ENCODE measurements around the gene NUBPL. TPM values are rescaled to one million over a fixed set of nuclear protein-coding genes. Genes with fewer than 3 reads are reported as not detected.

NUBPL gene
- total and polyA plus RNA-seq, 7 experiments from 2014 or later = 5.8 to 11.7 (median 8.3) TPM

GRCh38 chr14:31568161-31568560 lies 7.0 kb downstream of the NUBPL start:
- H3K27ac Mint-ChIP-seq = peak overlapping the region in 3 of 9 donors; percentile 10 to 41 (median 28)
- peak overlapping the region in 2 of 10 donors; percentile 5 to 17 for H3K4me3 Mint-ChIP-seq
- POLR2A ChIA-PET = no interaction called here
- CTCF ChIA-PET = no interaction called here
- no peaks in the 10 kb centered on the region for H3K9me3 Mint-ChIP-seq
- peaks cover 2 to 48% (median 19%) of the 10 kb centered on the region in 5 donors for H3K36me3 Mint-ChIP-seq
- Histone ChIP-seq H3K36me3 (ENCODE audit: control insufficient read depth in 2 of 3, insufficient read depth in 3 of 3, low read length in 3 of 3) (peaks cover 0 to 9% (median 0%) of the 10 kb centered on the region in 3 experiments), H3K4me3 (ENCODE audit: low read length) (no peak overlapping the region), H3K9me3 (ENCODE audit: control insufficient read depth in 2 of 3, low read length in 3 of 3) (no peaks in the 10 kb centered on the region), H3K27me3 (ENCODE audit: control insufficient read depth in 2 of 2, insufficient read depth in 2 of 2, low read length in 2 of 2) (no peaks in the 10 kb centered on the region), H3K4me1 (ENCODE audit: control insufficient read depth in 2 of 2, insufficient read depth in 2 of 2, low read length in 2 of 2) (peaks cover 0 to 6% of the 10 kb centered on the region in 2 donors), H3K27ac (ENCODE audit: low read depth, low read length) (no peak overlapping the region)
- DNase-seq (peak in 4 of 9 donors; percentile 12 to 21 (median 16)), ATAC-seq (no peak)
- H3K4me1 Mint-ChIP-seq = peaks cover 15 to 40% (median 33%) of the 10 kb centered on the region in 7 donors
- no peaks in the 10 kb centered on the region for H3K27me3 Mint-ChIP-seq
- intact Hi-C loops (cut with micrococcal nuclease) = loop anchor here in 1 of 2 donors (10.0 kb wide), 1 partner anchor 943 kb away; the partner anchor contains the start of gene SCFD1

- Mint-ChIP-seq H3K27me3 (no peaks in the 10 kb centered on the region), H3K9me3 (no peaks in the 10 kb centered on the region), H3K27ac (no peak overlapping the region), H3K4me1 (peaks cover 15 to 40% (median 28%) of the 10 kb centered on the region in 7 donors), H3K36me3 (peaks cover 2 to 53% (median 24%) of the 10 kb centered on the region in 5 donors), H3K4me3 (no peak overlapping the region)
- peaks cover 0 to 9% (median 0%) of the 10 kb centered on the region in 3 experiments for H3K36me3 ChIP-seq (ENCODE audit: control insufficient read depth in 2 of 3, insufficient read depth in 3 of 3, low read length in 3 of 3)
- POLR2A ChIA-PET = no interaction called here
- no peak overlapping the region for H3K4me3 ChIP-seq (ENCODE audit: low read length)
- H3K4me1 ChIP-seq (ENCODE audit: control insufficient read depth in 2 of 2, insufficient read depth in 2 of 2, low read length in 2 of 2) = peaks cover 0 to 6% of the 10 kb centered on the region in 2 donors
- CTCF ChIA-PET = no interaction called here
- ATAC-seq = no peak
- H3K27me3 ChIP-seq (ENCODE audit: control insufficient read depth in 2 of 2, insufficient read depth in 2 of 2, low read length in 2 of 2) = no peaks in the 10 kb centered on the region
- no peaks in the 10 kb centered on the region for H3K9me3 ChIP-seq (ENCODE audit: control insufficient read depth in 2 of 3, low read length in 3 of 3)
- H3K27ac ChIP-seq (ENCODE audit: low read depth, low read length) = no peak overlapping the region
- no peak for DNase-seq
- intact Hi-C loops (cut with micrococcal nuclease) = loop anchor here in 1 of 2 donors (10.0 kb wide), 1 partner anchor 944 kb away; the partner anchor contains the start of gene SCFD1
Observed at GRCh38 chr14:31568671-31569070, 7.5 kb downstream of the NUBPL start.

GRCh38 chr14:31572955-31573354 lies 11.8 kb downstream of the NUBPL start:
- peaks cover 0 to 5% (median 0%) of the 10 kb centered on the region in 3 experiments for H3K36me3 ChIP-seq (ENCODE audit: control insufficient read depth in 2 of 3, insufficient read depth in 3 of 3, low read length in 3 of 3)
- peaks cover 0 to 4% of the 10 kb centered on the region in 2 donors for H3K4me1 ChIP-seq (ENCODE audit: control insufficient read depth in 2 of 2, insufficient read depth in 2 of 2, low read length in 2 of 2)
- no peaks in the 10 kb centered on the region for H3K9me3 ChIP-seq (ENCODE audit: control insufficient read depth in 2 of 3, low read length in 3 of 3)
- no peak for ATAC-seq
- Mint-ChIP-seq H3K36me3 (peaks cover 0 to 58% (median 37%) of the 10 kb centered on the region in 5 donors), H3K27me3 (no peaks in the 10 kb centered on the region), H3K9me3 (no peaks in the 10 kb centered on the region), H3K4me3 (no peak overlapping the region), H3K4me1 (peaks cover 6 to 30% (median 18%) of the 10 kb centered on the region in 7 donors), H3K27ac (no peak overlapping the region)
- intact Hi-C loops (cut with micrococcal nuclease) = no loop called here
- H3K4me3 ChIP-seq (ENCODE audit: low read length) = no peak overlapping the region
- ChIA-PET POLR2A (no interaction called here), CTCF (no interaction called here)
- H3K27ac ChIP-seq (ENCODE audit: low read depth, low read length) = no peak overlapping the region
- H3K27me3 ChIP-seq (ENCODE audit: control insufficient read depth in 2 of 2, insufficient read depth in 2 of 2, low read length in 2 of 2) = no peaks in the 10 kb centered on the region
- DNase-seq = no peak

GRCh38 chr14:31576949-31577348 lies 15.7 kb downstream of the NUBPL start:
- Histone ChIP-seq H3K4me3 (ENCODE audit: low read length) (no peak overlapping the region), H3K9me3 (ENCODE audit: control insufficient read depth in 2 of 3, low read length in 3 of 3) (no peaks in the 10 kb centered on the region), H3K27me3 (ENCODE audit: control insufficient read depth in 2 of 2, insufficient read depth in 2 of 2, low read length in 2 of 2) (no peaks in the 10 kb centered on the region), H3K36me3 (ENCODE audit: control insufficient read depth in 2 of 3, insufficient read depth in 3 of 3, low read length in 3 of 3) (no peaks in the 10 kb centered on the region), H3K4me1 (ENCODE audit: control insufficient read depth in 2 of 2, insufficient read depth in 2 of 2, low read length in 2 of 2) (no peaks in the 10 kb centered on the region), H3K27ac (ENCODE audit: low read depth, low read length) (no peak overlapping the region)
- no peaks in the 10 kb centered on the region for H3K9me3 Mint-ChIP-seq
- POLR2A ChIA-PET = no interaction called here
- DNase-seq = no peak
- peaks cover 0 to 59% (median 26%) of the 10 kb centered on the region in 5 donors for H3K36me3 Mint-ChIP-seq
- no peak overlapping the region for H3K4me3 Mint-ChIP-seq
- H3K27ac Mint-ChIP-seq = no peak overlapping the region
- H3K4me1 Mint-ChIP-seq = peaks cover 2 to 22% (median 16%) of the 10 kb centered on the region in 7 donors
- no peaks in the 10 kb centered on the region for H3K27me3 Mint-ChIP-seq
- intact Hi-C loops (cut with micrococcal nuclease) = no loop called here
- CTCF ChIA-PET = no interaction called here
- ATAC-seq = no peak

- ChIA-PET POLR2A (no interaction called here), CTCF (no interaction called here)
- DNase-seq (no peak), ATAC-seq (no peak)
- no peak overlapping the region for H3K4me3 Mint-ChIP-seq
- peaks cover 2 to 22% (median 15%) of the 10 kb centered on the region in 7 donors for H3K4me1 Mint-ChIP-seq
- Histone ChIP-seq H3K4me3 (ENCODE audit: low read length) (no peak overlapping the region), H3K27me3 (ENCODE audit: control insufficient read depth in 2 of 2, insufficient read depth in 2 of 2, low read length in 2 of 2) (no peaks in the 10 kb centered on the region), H3K4me1 (ENCODE audit: control insufficient read depth in 2 of 2, insufficient read depth in 2 of 2, low read length in 2 of 2) (no peaks in the 10 kb centered on the region), H3K36me3 (ENCODE audit: control insufficient read depth in 2 of 3, insufficient read depth in 3 of 3, low read length in 3 of 3) (no peaks in the 10 kb centered on the region), H3K27ac (ENCODE audit: low read depth, low read length) (no peak overlapping the region), H3K9me3 (ENCODE audit: control insufficient read depth in 2 of 3, low read length in 3 of 3) (no peaks in the 10 kb centered on the region)
- intact Hi-C loops (cut with micrococcal nuclease) = no loop called here
- H3K27ac Mint-ChIP-seq = peak overlapping the region in 1 of 9 donors; percentile 13
- no peaks in the 10 kb centered on the region for H3K27me3 Mint-ChIP-seq
- H3K9me3 Mint-ChIP-seq = no peaks in the 10 kb centered on the region
- H3K36me3 Mint-ChIP-seq = peaks cover 0 to 56% (median 22%) of the 10 kb centered on the region in 5 donors
Observed at GRCh38 chr14:31578266-31578665, 17.1 kb downstream of the NUBPL start.

GRCh38 chr14:31578792-31579501 lies 17.7 kb downstream of the NUBPL start:
- no peak for ATAC-seq
- H3K27ac Mint-ChIP-seq = no peak overlapping the region
- H3K36me3 ChIP-seq (ENCODE audit: control insufficient read depth in 2 of 3, insufficient read depth in 3 of 3, low read length in 3 of 3) = no peaks in the 10 kb centered on the region
- CTCF ChIA-PET = no interaction called here
- POLR2A ChIA-PET = no interaction called here
- H3K4me3 Mint-ChIP-seq = no peak overlapping the region
- no peak for DNase-seq
- H3K27me3 ChIP-seq (ENCODE audit: control insufficient read depth in 2 of 2, insufficient read depth in 2 of 2, low read length in 2 of 2) = no peaks in the 10 kb centered on the region
- intact Hi-C loops (cut with micrococcal nuclease) = no loop called here
- H3K36me3 Mint-ChIP-seq = peaks cover 0 to 54% (median 22%) of the 10 kb centered on the region in 5 donors
- no peaks in the 10 kb centered on the region for H3K9me3 ChIP-seq (ENCODE audit: control insufficient read depth in 2 of 3, low read length in 3 of 3)
- H3K27me3 Mint-ChIP-seq = no peaks in the 10 kb centered on the region
- H3K27ac ChIP-seq (ENCODE audit: low read depth, low read length) = no peak overlapping the region
- H3K4me1 Mint-ChIP-seq = peaks cover 2 to 22% (median 11%) of the 10 kb centered on the region in 7 donors
- H3K4me3 ChIP-seq (ENCODE audit: low read length) = no peak overlapping the region
- no peaks in the 10 kb centered on the region for H3K4me1 ChIP-seq (ENCODE audit: control insufficient read depth in 2 of 2, insufficient read depth in 2 of 2, low read length in 2 of 2)
- no peaks in the 10 kb centered on the region for H3K9me3 Mint-ChIP-seq

GRCh38 chr14:31580234-31580633 lies 19.0 kb downstream of the NUBPL start:
- Mint-ChIP-seq H3K4me1 (peaks cover 2 to 24% (median 11%) of the 10 kb centered on the region in 7 donors), H3K27ac (no peak overlapping the region), H3K27me3 (no peaks in the 10 kb centered on the region), H3K36me3 (peaks cover 0 to 59% (median 22%) of the 10 kb centered on the region in 5 donors), H3K9me3 (peaks cover 0 to under 1% (median 0%) of the 10 kb centered on the region in 11 donors), H3K4me3 (no peak overlapping the region)
- intact Hi-C loops (cut with micrococcal nuclease) = no loop called here
- H3K4me1 ChIP-seq (ENCODE audit: control insufficient read depth in 2 of 2, insufficient read depth in 2 of 2, low read length in 2 of 2) = no peaks in the 10 kb centered on the region
- H3K36me3 ChIP-seq (ENCODE audit: control insufficient read depth in 2 of 3, insufficient read depth in 3 of 3, low read length in 3 of 3) = no peaks in the 10 kb centered on the region
- no peaks in the 10 kb centered on the region for H3K27me3 ChIP-seq (ENCODE audit: control insufficient read depth in 2 of 2, insufficient read depth in 2 of 2, low read length in 2 of 2)
- H3K9me3 ChIP-seq (ENCODE audit: control insufficient read depth in 2 of 3, low read length in 3 of 3) = no peaks in the 10 kb centered on the region
- ATAC-seq (no peak), DNase-seq (no peak)
- H3K27ac ChIP-seq (ENCODE audit: low read depth, low read length) = no peak overlapping the region
- no peak overlapping the region for H3K4me3 ChIP-seq (ENCODE audit: low read length)
- ChIA-PET CTCF (no interaction called here), POLR2A (no interaction called here)

All from naive thymus-derived CD4-positive, alpha-beta T cell (primary cell).